ENCODE measurements around the gene TMEM258.
A peak's percentile ranks its signal among the peaks of the same experiment; 100 is the strongest.

Gene TMEM258

GRCh38 chr11:61817471-61818202, 25.2 kb upstream of the TMEM258 start:
- DNase-seq: no peak

GRCh38 chr11:61816736-61817455, 24.5 kb upstream of the TMEM258 start, which contains the start of gene FADS1:
TSS of gene FADS1 (minus strand) at chr11:61817003. CDS start at chr11:61816929, 74 bp downstream.
- peak; percentile 96 for DNase-seq

DNA sequence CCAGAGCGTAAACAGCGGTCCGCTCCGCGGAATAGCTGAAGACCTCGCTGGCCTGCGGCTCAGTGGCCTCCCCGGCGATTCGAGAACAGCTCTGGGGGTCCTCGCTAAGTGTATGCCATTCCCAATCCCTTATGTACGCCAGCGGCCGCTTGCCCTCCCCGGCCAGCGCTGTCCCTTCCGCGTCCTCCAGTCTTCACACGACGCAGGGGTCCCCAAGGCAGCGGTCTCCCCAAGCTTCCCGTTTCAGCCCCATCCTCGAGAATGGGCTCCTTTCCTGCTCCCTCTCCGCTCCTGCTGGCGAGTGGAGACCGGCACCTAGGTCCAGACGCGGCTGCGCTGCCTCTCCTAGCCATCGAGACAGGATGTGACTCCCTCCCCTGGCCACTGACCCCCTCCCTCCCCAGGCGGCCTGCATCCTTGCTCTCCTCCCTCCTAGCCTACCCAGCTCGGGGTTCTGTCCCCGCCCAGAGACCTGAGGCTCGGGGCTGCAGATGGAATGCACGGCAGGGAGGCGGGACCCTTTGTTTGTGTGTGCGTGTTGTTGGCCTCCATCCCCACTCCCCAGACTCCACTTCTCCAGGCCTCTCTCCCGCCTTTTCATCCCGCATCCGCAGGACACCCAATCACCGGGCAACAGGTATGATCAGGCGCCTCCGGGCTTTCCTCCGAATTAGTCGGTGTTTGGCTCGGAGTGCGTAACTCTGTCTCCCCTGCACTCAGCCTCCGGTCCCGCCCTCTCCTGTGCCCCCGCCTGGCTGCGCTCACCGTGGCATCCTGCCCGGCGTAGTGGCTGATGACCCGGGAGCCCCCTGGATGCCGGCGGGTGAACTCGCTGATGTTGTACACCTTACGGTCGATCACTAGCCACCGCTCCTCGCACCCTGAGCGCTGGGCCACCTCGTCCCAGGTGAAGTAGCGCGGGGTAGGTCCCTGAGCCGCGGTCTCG, 23.7 kb upstream of the TMEM258 start:
- peak; percentile 89 for DNase-seq

- peak; percentile 96 for DNase-seq
Observed at GRCh38 chr11:61814958-61815789, 22.8 kb upstream of the TMEM258 start.

- DNase-seq: no peak
Observed at GRCh38 chr11:61814247-61814957, 22.0 kb upstream of the TMEM258 start.

GRCh38 chr11:61812736-61813411, 20.5 kb upstream of the TMEM258 start:
- DNase-seq: no peak

- no peak for DNase-seq
Observed at GRCh38 chr11:61811831-61812230, 19.4 kb upstream of the TMEM258 start.

- no peak for DNase-seq
Observed at GRCh38 chr11:61810671-61811175, 18.3 kb upstream of the TMEM258 start.

- no peak for DNase-seq
Observed at GRCh38 chr11:61806785-61807184, 14.4 kb upstream of the TMEM258 start.

DNA sequence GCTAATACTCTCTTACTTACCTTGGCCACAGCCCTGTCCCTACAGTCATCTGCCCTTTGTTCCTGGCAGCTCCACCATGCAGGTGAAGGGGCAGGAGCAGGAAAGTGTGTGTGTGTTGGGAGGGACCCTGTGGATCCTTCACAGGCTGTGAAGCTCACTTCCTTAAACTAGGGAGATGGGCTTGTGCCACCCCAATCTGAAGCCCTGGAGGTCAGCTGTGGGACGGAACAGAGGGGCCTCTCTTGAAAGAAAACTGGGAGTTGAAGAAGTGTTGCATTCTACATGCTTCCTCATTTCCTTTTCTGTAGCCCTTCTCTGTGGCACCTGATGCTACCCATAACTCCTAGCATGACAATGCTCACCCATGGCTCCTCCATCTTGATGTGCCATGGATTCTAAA, 12.7 kb upstream of the TMEM258 start:
- no peak for DNase-seq

GRCh38 chr11:61803889-61804647, 11.7 kb upstream of the TMEM258 start:
- no peak for DNase-seq

- no peak for DNase-seq
Observed at GRCh38 chr11:61802605-61803004, 10.2 kb upstream of the TMEM258 start.

- no peak for DNase-seq
Observed at GRCh38 chr11:61800331-61801281, 8.2 kb upstream of the TMEM258 start.

- no peak for DNase-seq
Observed at GRCh38 chr11:61799665-61800284, 7.4 kb upstream of the TMEM258 start.

DNA sequence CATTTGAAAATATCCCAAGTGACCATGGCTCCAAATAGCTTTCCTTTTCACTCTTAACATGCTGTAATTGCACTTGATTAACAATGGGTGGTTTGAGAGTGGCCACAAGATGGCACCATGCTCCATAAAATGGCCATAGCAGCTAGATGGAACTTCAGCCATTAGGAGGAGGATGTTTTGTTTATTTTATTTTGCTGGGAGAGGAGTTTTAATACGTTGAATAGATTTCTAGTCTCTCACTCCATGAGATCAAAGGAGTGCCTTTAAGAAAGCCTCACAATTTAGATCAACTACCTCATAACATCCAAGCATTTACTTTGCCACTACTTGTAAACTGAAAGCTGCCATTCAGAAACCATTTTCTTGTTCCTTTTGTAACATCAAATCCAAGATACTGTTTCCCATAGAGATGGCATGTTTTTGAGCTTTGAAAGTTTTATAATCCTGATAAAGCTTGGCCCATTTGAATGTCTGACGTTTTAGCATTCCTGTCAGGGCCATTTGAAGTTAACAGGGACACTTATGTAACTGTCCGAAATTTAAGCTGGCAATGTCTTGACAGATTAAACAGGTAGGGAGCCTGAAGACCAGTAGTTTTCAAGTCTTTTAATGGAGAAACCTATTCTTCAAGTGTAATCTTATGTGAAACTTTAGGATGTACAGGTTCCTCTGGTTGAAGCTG, 5.0 kb upstream of the TMEM258 start:
- peak; percentile 72 for DNase-seq

- no peak for DNase-seq
Observed at GRCh38 chr11:61795876-61796526, 3.6 kb upstream of the TMEM258 start.

- no peak for DNase-seq
Observed at GRCh38 chr11:61795459-61795858, 3.1 kb upstream of the TMEM258 start.

Data from retina (tissue), 1 donor.